HG03439 (cell line): ENCODE measurements around the gene BACH2.

Experiments
- ATAC-seq: cut with Tn5 transposase; IDR thresholded peaks from one replicate; pipeline ENCODE4 v1.9.1; 2021; ENCODE audit warnings: mild to moderate bottlenecking, moderate library complexity; ENCODE audit not compliant: unreplicated experiment

Gene BACH2

GRCh38 chr6:90241229-90241880, 55.3 kb downstream of the BACH2 start:
- no peak for ATAC-seq

- ATAC-seq: no peak
These were observed 58.0 kb downstream of the BACH2 start for GRCh38 chr6:90238496-90239266.

DNA sequence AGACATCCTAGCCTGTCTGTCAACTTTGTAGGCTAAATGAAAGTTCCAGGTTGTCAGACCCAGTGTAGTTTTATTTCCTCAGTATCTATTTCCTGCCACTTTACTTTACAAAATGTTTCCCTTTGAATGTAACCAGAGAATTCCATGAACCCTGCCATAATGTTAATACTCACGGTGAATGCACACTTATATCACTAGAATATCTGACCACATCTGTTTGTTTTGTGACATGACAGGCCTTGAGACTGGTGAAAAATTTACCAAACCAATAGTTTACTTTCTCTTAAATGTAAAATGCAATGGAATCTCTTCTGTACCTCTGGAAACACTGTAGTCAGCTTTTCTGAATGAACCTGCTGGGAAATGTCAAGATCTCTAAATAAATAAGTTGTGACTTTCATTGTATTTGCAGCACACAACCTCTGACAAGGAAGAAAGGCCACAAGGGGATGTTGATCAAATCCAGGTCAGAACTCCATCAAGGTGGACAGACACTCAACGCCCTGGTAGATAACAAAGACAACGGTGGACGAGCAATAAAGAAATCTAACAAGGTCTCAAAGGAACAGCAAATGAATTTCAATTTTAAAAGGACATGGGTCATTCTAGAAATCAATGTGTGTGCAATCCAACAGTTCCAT, 59.2 kb downstream of the BACH2 start:
- no peak for ATAC-seq

GRCh38 chr6:90233994-90234393, 62.6 kb downstream of the BACH2 start:
- ATAC-seq: no peak

GRCh38 chr6:90233213-90233612, 63.4 kb downstream of the BACH2 start:
- no peak for ATAC-seq

- no peak for ATAC-seq
These were observed 64.8 kb downstream of the BACH2 start for GRCh38 chr6:90231798-90232197.

GRCh38 chr6:90231308-90231707, 65.3 kb downstream of the BACH2 start:
- no peak for ATAC-seq

GRCh38 chr6:90230548-90231215, 66.0 kb downstream of the BACH2 start:
- ATAC-seq: no peak

GRCh38 chr6:90229331-90230010, 67.2 kb downstream of the BACH2 start:
- ATAC-seq: no peak

- no peak for ATAC-seq
These were observed 69.0 kb downstream of the BACH2 start for GRCh38 chr6:90227673-90228072.

DNA sequence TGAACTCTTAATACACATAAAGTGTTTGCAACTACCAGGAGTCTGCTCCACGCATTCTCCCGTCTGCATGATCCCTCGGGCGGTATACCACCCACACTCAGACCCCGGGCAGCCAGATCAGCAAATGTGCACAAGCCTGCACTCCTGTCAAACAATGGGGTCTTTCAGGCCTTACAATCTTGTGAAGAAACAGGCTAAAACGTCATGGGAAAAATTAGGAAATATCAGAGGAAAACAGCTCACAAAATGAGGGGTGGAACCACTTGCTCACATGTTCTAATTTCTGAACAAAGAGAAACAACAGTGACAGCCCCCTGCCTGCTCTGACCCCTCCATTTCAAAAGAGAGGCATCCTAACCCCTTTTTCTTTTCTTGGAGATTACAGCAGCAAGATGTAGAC, 69.4 kb downstream of the BACH2 start:
- ATAC-seq: no peak

DNA sequence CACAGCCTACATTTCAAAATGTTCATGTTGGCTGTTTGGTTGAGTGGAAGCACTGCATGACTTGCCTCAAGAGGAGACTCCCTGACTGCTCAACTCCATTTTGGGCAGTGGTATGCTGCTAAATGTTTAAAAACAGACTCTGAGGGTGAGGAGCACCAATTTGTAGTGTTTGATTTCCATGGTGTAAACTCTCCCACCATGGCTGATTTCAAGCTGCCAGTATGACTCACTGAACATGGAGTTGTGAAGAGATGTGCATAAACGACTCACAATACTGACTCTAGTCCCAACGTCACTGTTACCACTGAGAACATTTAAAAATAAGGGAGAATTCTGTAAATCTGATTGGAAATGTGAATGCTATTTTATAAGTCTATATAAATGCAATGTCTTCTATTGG, 70.4 kb downstream of the BACH2 start:
- ATAC-seq: no peak

GRCh38 chr6:90224196-90224595, 72.4 kb downstream of the BACH2 start:
- no peak for ATAC-seq

DNA sequence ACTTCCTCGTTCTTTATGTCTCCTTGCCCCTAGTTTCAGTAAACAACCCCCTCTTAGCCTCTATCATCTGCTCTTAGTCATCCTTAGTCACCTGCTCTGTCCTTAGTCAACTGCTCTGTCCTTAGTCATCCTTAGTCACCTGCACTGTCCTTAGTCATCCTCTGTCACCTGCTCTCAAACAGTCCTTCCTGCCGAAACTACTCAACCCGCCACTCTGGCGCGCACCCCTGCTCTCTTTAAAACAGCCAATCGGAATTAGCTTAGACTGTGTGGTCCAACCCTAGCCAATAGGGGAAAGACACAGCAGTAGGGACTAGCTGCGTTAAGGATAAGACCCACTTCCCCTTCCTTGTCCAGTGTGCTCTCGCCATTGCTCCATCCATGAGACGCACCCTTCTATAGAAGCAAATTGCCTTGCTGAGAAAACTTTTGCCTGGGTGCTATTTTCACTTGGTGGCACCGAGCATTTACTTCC, 73.9 kb downstream of the BACH2 start:
- ATAC-seq: no peak

GRCh38 chr6:90222008-90222407, 74.6 kb downstream of the BACH2 start:
- ATAC-seq: no peak

DNA sequence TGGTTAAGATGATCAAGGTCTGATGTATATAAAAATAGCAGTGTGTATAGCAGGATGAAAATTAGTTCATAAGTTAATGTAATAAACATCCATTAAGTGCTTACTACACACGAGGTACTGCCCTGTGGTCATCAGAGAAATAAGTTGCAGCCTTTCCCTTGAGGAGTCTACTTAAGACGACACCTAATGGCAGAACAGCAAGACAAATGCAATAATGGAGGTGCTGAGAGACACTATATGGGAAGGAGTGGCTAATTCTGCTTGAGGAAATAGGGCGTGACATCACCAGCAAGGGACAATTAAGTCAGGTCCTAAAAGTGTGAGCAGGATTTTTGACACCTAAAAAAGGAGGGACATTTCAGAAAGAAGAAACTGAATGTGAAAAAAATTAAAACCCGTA, 75.2 kb downstream of the BACH2 start:
- ATAC-seq: no peak

DNA sequence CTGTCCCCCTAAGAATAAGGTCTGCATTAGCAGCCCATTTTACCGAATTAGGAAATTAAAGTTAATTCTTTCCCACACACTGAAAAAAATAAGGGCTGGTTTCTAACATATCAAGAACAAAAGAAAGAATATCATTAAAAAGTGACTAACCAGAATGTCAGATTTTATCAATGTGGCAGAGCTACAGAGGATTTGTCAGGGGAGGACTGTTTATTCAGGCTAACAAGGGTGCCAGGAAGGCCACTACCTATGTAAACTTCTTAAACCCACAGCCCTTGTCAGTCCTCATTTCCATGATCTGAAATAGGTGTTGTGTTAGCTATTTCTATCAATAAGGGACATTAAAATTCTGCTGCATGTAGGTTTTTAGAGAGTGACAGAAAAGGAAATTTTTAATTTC, 76.4 kb downstream of the BACH2 start:
- ATAC-seq: no peak

GRCh38 chr6:90219209-90219985, 77.2 kb downstream of the BACH2 start:
- no peak for ATAC-seq

- ATAC-seq: no peak
These were observed 77.8 kb downstream of the BACH2 start for GRCh38 chr6:90218959-90219208.

- no peak for ATAC-seq
These were observed 79.0 kb downstream of the BACH2 start for GRCh38 chr6:90217506-90218127.
